ENCODE measurements around the gene CNPY3. TPM values are rescaled to one million over a fixed set of nuclear protein-coding genes. Genes with fewer than 3 reads are reported as not detected.
"Not testable (repeated sequence)": the region's sequence is repeated elsewhere in the genome, so short reads cannot be mapped to it uniquely, and the experiment has no call there.

Gene CNPY3
- total RNA-seq: 44.9 TPM

- ATAC-seq: peak; percentile 97
- peak; percentile 94 for DNase-seq (ENCODE audit: low spot score)
- intact Hi-C loops (cut with DNase I): no loop called here
Observed at GRCh38 chr6:42928986-42929820, at the start of gene CNPY3. Gene CNPY3, plus strand, starts transcription at chr6:42929480. Its CDS starts 91 bp downstream, at chr6:42929571.

GRCh38 chr6:42880240-42880817 lies 49.0 kb upstream of the CNPY3 start:
- DNase-seq (ENCODE audit: low spot score); intact Hi-C loops (cut with DNase I); ATAC-seq: not testable (repeated sequence)

GRCh38 chr6:42880871-42881270 lies 48.4 kb upstream of the CNPY3 start:
- DNase-seq (ENCODE audit: low spot score); ATAC-seq; intact Hi-C loops (cut with DNase I): not testable (repeated sequence)

- intact Hi-C loops (cut with DNase I): no loop called here
- ATAC-seq (no peak), DNase-seq (ENCODE audit: low spot score) (no peak)
Observed at GRCh38 chr6:42885702-42886101, 43.6 kb upstream of the CNPY3 start.

- ATAC-seq; intact Hi-C loops (cut with DNase I); DNase-seq (ENCODE audit: low spot score): not testable (repeated sequence)
Observed at GRCh38 chr6:42888201-42888600, 41.1 kb upstream of the CNPY3 start.

- ATAC-seq: no peak
- intact Hi-C loops (cut with DNase I): no loop called here
- no peak for DNase-seq (ENCODE audit: low spot score)
Observed at GRCh38 chr6:42889815-42890214, 39.5 kb upstream of the CNPY3 start.

- intact Hi-C loops (cut with DNase I): no loop called here
- DNase-seq (ENCODE audit: low spot score) (peak; percentile 93), ATAC-seq (peak; percentile 99)
Observed at GRCh38 chr6:42890311-42891198, 38.7 kb upstream of the CNPY3 start.

- intact Hi-C loops (cut with DNase I): no loop called here
- ATAC-seq (no peak), DNase-seq (ENCODE audit: low spot score) (no peak)
Observed at GRCh38 chr6:42891199-42891722, 38.0 kb upstream of the CNPY3 start.

GRCh38 chr6:42894041-42894828 lies 35.0 kb upstream of the CNPY3 start:
- intact Hi-C loops (cut with DNase I): not testable (repeated sequence)

GRCh38 chr6:42896178-42896719 lies 33.0 kb upstream of the CNPY3 start:
- ATAC-seq (no peak), DNase-seq (ENCODE audit: low spot score) (no peak)
- intact Hi-C loops (cut with DNase I): no loop called here

More at GRCh38 chr6:42894041-42894828, 35.0 kb upstream of the CNPY3 start:
- not testable (repeated sequence) for DNase-seq (ENCODE audit: low spot score); ATAC-seq

- peak; percentile 78 for DNase-seq (ENCODE audit: low spot score)
- intact Hi-C loops (cut with DNase I): no loop called here
- ATAC-seq: no peak
Observed at GRCh38 chr6:42898891-42899361, 30.4 kb upstream of the CNPY3 start.

- ATAC-seq: no peak
- DNase-seq (ENCODE audit: low spot score): no peak
- intact Hi-C loops (cut with DNase I): loop anchor here (5.0 kb wide), 1 partner anchor 242 kb away; no protein-coding TSS in a partner anchor
Observed at GRCh38 chr6:42899871-42900270, 29.4 kb upstream of the CNPY3 start.

GRCh38 chr6:42901538-42901957 lies 27.7 kb upstream of the CNPY3 start:
- ATAC-seq (peak; percentile 95), DNase-seq (ENCODE audit: low spot score) (peak; percentile 79)
- intact Hi-C loops (cut with DNase I): loop anchor here (5.0 kb wide), 1 partner anchor 241 kb away; no protein-coding TSS in a partner anchor

- not testable (repeated sequence) for DNase-seq (ENCODE audit: low spot score)
Observed at GRCh38 chr6:42902429-42903263, 26.6 kb upstream of the CNPY3 start.

GRCh38 chr6:42904467-42904866 lies 24.8 kb upstream of the CNPY3 start:
- no peak for ATAC-seq
- DNase-seq (ENCODE audit: low spot score): no peak
- intact Hi-C loops (cut with DNase I): loop anchor here (5.0 kb wide), 1 partner anchor 238 kb away; no protein-coding TSS in a partner anchor

More at GRCh38 chr6:42902429-42903263, 26.6 kb upstream of the CNPY3 start:
- intact Hi-C loops (cut with DNase I): loop anchor here (5.0 kb wide), 1 partner anchor 240 kb away; no protein-coding TSS in a partner anchor
- ATAC-seq: not testable (repeated sequence)

- intact Hi-C loops (cut with DNase I): loop anchor here (5.0 kb wide), 1 partner anchor 245 kb away; no protein-coding TSS in a partner anchor
- ATAC-seq (no peak), DNase-seq (ENCODE audit: low spot score) (no peak)
Observed at GRCh38 chr6:42907336-42907735, 21.9 kb upstream of the CNPY3 start.
